CD8-positive, alpha-beta memory T cell (primary cell): ENCODE data around the gene METTL18. TPM values are rescaled to one million over a fixed set of nuclear protein-coding genes. Genes with fewer than 3 reads are reported as not detected.
"Not testable (repeated sequence)": the region's sequence is repeated elsewhere in the genome, so short reads cannot be mapped to it uniquely, and the experiment has no call there.

ENCODE experiments used
- CTCF ChIA-PET: fragments of 350-600 bp; sonication (Branson Sonifier 250); formaldehyde crosslinking; loops from one replicate; lab custom pipeline; 2021; ENCODE audit warnings: antibody characterized with exemption; lab: Charles Lee
- POLR2A ChIA-PET: fragments of 350-600 bp; sonication (Branson Sonifier 250); formaldehyde crosslinking; loops from one replicate; lab custom pipeline; 2021; ENCODE audit warnings: antibody characterized with exemption; lab: Charles Lee
- DNase-seq, 5 donors: peaks; one replicate each; pipeline versions ENCODE4 v3.0.0 to v3.0.0-alpha.2; 2020 to 2022; ENCODE audit warnings: mixed read lengths in 1 of 5
- H3K27ac ChIP-seq: one replicate; pipeline ENCODE4 v1.7.0; 2013; ENCODE audit warnings: low read depth, mild to moderate bottlenecking, low read length, moderate library complexity
- H3K27me3 ChIP-seq: 2 replicates; pipeline ENCODE4 v1.7.0; 2013; ENCODE audit warnings: low read length, mild to moderate bottlenecking; ENCODE audit not compliant: insufficient read depth, poor library complexity, severe bottlenecking
- H3K36me3 ChIP-seq: 2 replicates; pipeline ENCODE4 v1.7.0; 2013; ENCODE audit warnings: mild to moderate bottlenecking, low read length, moderate library complexity; ENCODE audit not compliant: insufficient read depth
- H3K4me1 ChIP-seq: 2 replicates; pipeline ENCODE4 v1.7.0; 2013; ENCODE audit warnings: mild to moderate bottlenecking, low read length, moderate library complexity; ENCODE audit not compliant: insufficient read depth
- H3K4me3 ChIP-seq: 2 replicates; pipeline ENCODE4 v1.7.0; 2013; ENCODE audit warnings: mild to moderate bottlenecking, low read length
- H3K9me3 ChIP-seq: 2 replicates; pipeline ENCODE4 v1.7.0; 2013; ENCODE audit warnings: mild to moderate bottlenecking, low read length
- H3K27ac Mint-ChIP-seq, 8 donors: one replicate each; pipeline ENCODE4 v1.8.0; 2020 to 2021; ENCODE audit warnings: mixed read lengths in 8 of 8, mild to moderate bottlenecking in 6 of 8, inconsistent platforms in 3 of 8, moderate library complexity in 3 of 8
- H3K27me3 Mint-ChIP-seq, 2 donors: one replicate each; pipeline ENCODE4 v1.8.0; 2020 to 2021; ENCODE audit warnings: mixed read lengths in 2 of 2, mild to moderate bottlenecking in 1 of 2, moderate library complexity in 1 of 2
- H3K36me3 Mint-ChIP-seq, 3 donors: one replicate each; pipeline ENCODE4 v1.8.0; 2020 to 2021; ENCODE audit warnings: mixed read lengths in 3 of 3, inconsistent platforms in 1 of 3, mild to moderate bottlenecking in 1 of 3
- H3K4me1 Mint-ChIP-seq, 3 donors: one replicate each; pipeline ENCODE4 v1.8.0; 2020 to 2021; ENCODE audit warnings: mixed read lengths in 3 of 3, inconsistent platforms in 1 of 3, mild to moderate bottlenecking in 1 of 3
- H3K4me3 Mint-ChIP-seq, 7 donors: one replicate each; pipeline ENCODE4 v1.8.0; 2020 to 2021; ENCODE audit warnings: mixed read lengths in 7 of 7, mild to moderate bottlenecking in 6 of 7, moderate library complexity in 4 of 7, inconsistent platforms in 2 of 7
- H3K9me3 Mint-ChIP-seq, 5 donors: one replicate each; pipeline ENCODE4 v1.8.0; 2020 to 2022; ENCODE audit warnings: mixed read lengths in 5 of 5, mild to moderate bottlenecking in 3 of 5, moderate library complexity in 2 of 5, inconsistent platforms in 1 of 5
- polyA plus RNA-seq: library from polyadenylated mRNA; unstranded; fragments of 300-500 nt; fragmentation: Illumina TruSeq; gene quantifications from one replicate; pipeline ENCODE4 v1.2.3, GENCODE V29; 2021
- total RNA-seq, 2 experiments: library from RNA; stranded (reverse); gene quantifications; one replicate each; pipeline ENCODE4 v1.2.3, GENCODE V29; 2021

The METTL18 gene
- total and polyA plus RNA-seq, 3 experiments from 2014 or later = 14.5 to 25.7 (median 16.2) TPM

GRCh38 chr1:169824153-169824552, 29.4 kb upstream of the METTL18 start:
- no peaks in the 10 kb centered on the region for H3K36me3 ChIP-seq
- CTCF ChIA-PET = no interaction called here
- no peaks in the 10 kb centered on the region for H3K4me1 Mint-ChIP-seq
- no peaks in the 10 kb centered on the region for H3K9me3 ChIP-seq
- DNase-seq = no peak
- no peaks in the 10 kb centered on the region for H3K4me1 ChIP-seq
- no peak overlapping the region for H3K4me3 Mint-ChIP-seq
- no peak overlapping the region for H3K27ac ChIP-seq
- H3K9me3 Mint-ChIP-seq = no peaks in the 10 kb centered on the region
- H3K36me3 Mint-ChIP-seq = peaks cover 6 to 29% (median 16%) of the 10 kb centered on the region in 3 donors
- H3K27ac Mint-ChIP-seq = peak overlapping the region in 2 of 8 donors; percentile 19 to 26
- no peaks in the 10 kb centered on the region for H3K27me3 Mint-ChIP-seq
- H3K4me3 ChIP-seq = no peak overlapping the region
- no peaks in the 10 kb centered on the region for H3K27me3 ChIP-seq
- POLR2A ChIA-PET = no interaction called here

- ChIA-PET CTCF (no interaction called here), POLR2A (no interaction called here)
- H3K27me3 ChIP-seq = no peaks in the 10 kb centered on the region
- no peaks in the 10 kb centered on the region for H3K9me3 Mint-ChIP-seq
- H3K36me3 ChIP-seq = no peaks in the 10 kb centered on the region
- no peak for DNase-seq
- H3K9me3 ChIP-seq = no peaks in the 10 kb centered on the region
- H3K4me1 ChIP-seq = no peaks in the 10 kb centered on the region
- H3K36me3 Mint-ChIP-seq = peaks cover 6 to 18% (median 15%) of the 10 kb centered on the region in 3 donors
- H3K27ac ChIP-seq = no peak overlapping the region
- no peaks in the 10 kb centered on the region for H3K4me1 Mint-ChIP-seq
- H3K27me3 Mint-ChIP-seq = no peaks in the 10 kb centered on the region
- no peak overlapping the region for H3K27ac Mint-ChIP-seq
- H3K4me3 ChIP-seq = no peak overlapping the region
- no peak overlapping the region for H3K4me3 Mint-ChIP-seq
These were observed 26.8 kb upstream of the METTL18 start for GRCh38 chr1:169821500-169821899.

GRCh38 chr1:169816617-169817016, 21.9 kb upstream of the METTL18 start:
- Histone ChIP-seq H3K27ac (no peak overlapping the region), H3K9me3 (no peaks in the 10 kb centered on the region), H3K27me3 (no peaks in the 10 kb centered on the region), H3K4me1 (peaks cover 9% of the 10 kb centered on the region), H3K36me3 (no peaks in the 10 kb centered on the region), H3K4me3 (no peak overlapping the region)
- no peak for DNase-seq
- Mint-ChIP-seq H3K27me3 (no peaks in the 10 kb centered on the region), H3K9me3 (no peaks in the 10 kb centered on the region), H3K4me3 (no peak overlapping the region), H3K27ac (no peak overlapping the region), H3K36me3 (peaks cover 5 to 8% (median 6%) of the 10 kb centered on the region in 3 donors), H3K4me1 (peaks cover 3 to 9% (median 4%) of the 10 kb centered on the region in 3 donors)
- ChIA-PET POLR2A (no interaction called here), CTCF (no interaction called here)

- Mint-ChIP-seq H3K27ac (no peak overlapping the region), H3K9me3 (no peaks in the 10 kb centered on the region), H3K36me3 (peaks cover 5 to 6% (median 6%) of the 10 kb centered on the region in 3 donors), H3K4me3 (no peak overlapping the region), H3K4me1 (peaks cover 3 to 9% (median 4%) of the 10 kb centered on the region in 3 donors), H3K27me3 (no peaks in the 10 kb centered on the region)
- Histone ChIP-seq H3K36me3 (no peaks in the 10 kb centered on the region), H3K4me1 (peaks cover 9% of the 10 kb centered on the region), H3K27me3 (no peaks in the 10 kb centered on the region), H3K4me3 (no peak overlapping the region), H3K9me3 (no peaks in the 10 kb centered on the region), H3K27ac (no peak overlapping the region)
- DNase-seq = no peak
- ChIA-PET CTCF (no interaction called here), POLR2A (no interaction called here)
These were observed 19.6 kb upstream of the METTL18 start for GRCh38 chr1:169814265-169814664.

- H3K9me3 ChIP-seq = no peaks in the 10 kb centered on the region
- Mint-ChIP-seq H3K27ac (no peak overlapping the region), H3K4me3 (no peak overlapping the region), H3K9me3 (no peaks in the 10 kb centered on the region), H3K36me3 (peaks cover 5 to 12% (median 7%) of the 10 kb centered on the region in 3 donors), H3K4me1 (peaks cover 3 to 9% (median 4%) of the 10 kb centered on the region in 3 donors), H3K27me3 (no peaks in the 10 kb centered on the region)
- no peaks in the 10 kb centered on the region for H3K27me3 ChIP-seq
- no peak for DNase-seq
- no peak overlapping the region for H3K4me3 ChIP-seq
- ChIA-PET POLR2A (no interaction called here), CTCF (no interaction called here)
- no peaks in the 10 kb centered on the region for H3K36me3 ChIP-seq
- H3K4me1 ChIP-seq = peaks cover 9% of the 10 kb centered on the region
- H3K27ac ChIP-seq = no peak overlapping the region
These were observed 17.4 kb upstream of the METTL18 start for GRCh38 chr1:169812131-169812530.

- H3K4me1 Mint-ChIP-seq, POLR2A ChIA-PET, H3K9me3 ChIP-seq, H3K36me3 ChIP-seq, H3K27me3 Mint-ChIP-seq, DNase-seq, CTCF ChIA-PET, H3K27ac Mint-ChIP-seq, H3K4me3 ChIP-seq, H3K4me1 ChIP-seq, H3K27me3 ChIP-seq, H3K4me3 Mint-ChIP-seq, H3K9me3 Mint-ChIP-seq, H3K27ac ChIP-seq: not testable (repeated sequence)
- peaks cover 5 to 15% (median 10%) of the 10 kb centered on the region in 3 donors for H3K36me3 Mint-ChIP-seq
These were observed 16.8 kb upstream of the METTL18 start for GRCh38 chr1:169811418-169812035.

- Mint-ChIP-seq H3K27ac (peak overlapping the region in 1 of 8 donors; percentile 42), H3K27me3 (no peaks in the 10 kb centered on the region), H3K36me3 (peaks cover 5 to 23% (median 10%) of the 10 kb centered on the region in 3 donors), H3K4me3 (no peak overlapping the region), H3K9me3 (no peaks in the 10 kb centered on the region), H3K4me1 (peaks cover 3 to 8% (median 4%) of the 10 kb centered on the region in 3 donors)
- peaks cover 7% of the 10 kb centered on the region for H3K4me1 ChIP-seq
- no peaks in the 10 kb centered on the region for H3K27me3 ChIP-seq
- H3K27ac ChIP-seq = no peak overlapping the region
- ChIA-PET CTCF (interaction anchor here (0.8 to 2.8 kb wide), 9 partner anchors 12 to 264 kb away, joined by 3 to 22 read pairs (median 5); partner anchors contain the start of genes F5, METTL18 and SCYL3), POLR2A (no interaction called here)
- no peak overlapping the region for H3K4me3 ChIP-seq
- no peaks in the 10 kb centered on the region for H3K36me3 ChIP-seq
- no peaks in the 10 kb centered on the region for H3K9me3 ChIP-seq
- DNase-seq = peak in 3 of 5 donors; percentile 1 to 23 (median 10)
These were observed 14.8 kb upstream of the METTL18 start for GRCh38 chr1:169809370-169810095.

- no peaks in the 10 kb centered on the region for H3K27me3 ChIP-seq
- no peak overlapping the region for H3K4me3 ChIP-seq
- Mint-ChIP-seq H3K4me3 (no peak overlapping the region), H3K27me3 (no peaks in the 10 kb centered on the region), H3K4me1 (peaks cover 0 to 4% (median 0%) of the 10 kb centered on the region in 3 donors), H3K36me3 (peaks cover 0 to 33% (median 10%) of the 10 kb centered on the region in 3 donors), H3K27ac (no peak overlapping the region), H3K9me3 (no peaks in the 10 kb centered on the region)
- H3K9me3 ChIP-seq = no peaks in the 10 kb centered on the region
- no peaks in the 10 kb centered on the region for H3K36me3 ChIP-seq
- POLR2A ChIA-PET = no interaction called here
- H3K4me1 ChIP-seq = no peaks in the 10 kb centered on the region
- CTCF ChIA-PET = no interaction called here
- H3K27ac ChIP-seq = no peak overlapping the region
- no peak for DNase-seq
These were observed 10.2 kb upstream of the METTL18 start for GRCh38 chr1:169804941-169805340.
